HEK293 (cell line): Measurements from ENCODE around the gene HSD17B1.

Source experiments
- CTCF ChIA-PET: fragments of 350-600 bp; formaldehyde crosslinking; extraction: SDS; loops from one replicate; lab custom pipeline; 2021; ENCODE audit warnings: antibody characterized with exemption; lab: Yijun Ruan, JAX
- POLR2A ChIA-PET: fragments of 300-600 bp; formaldehyde crosslinking; extraction: SDS; loops from one replicate; lab custom pipeline; 2020; ENCODE audit warnings: antibody characterized with exemption, inconsistent platforms; lab: Yijun Ruan, JAX
- H3K27ac ChIP-seq: fragments of 200-500 bp; sonication (Bioruptor generic); 2 replicates; pipeline ENCODE4 v1.5.1; 2014; ENCODE audit warnings: low read depth, low read length, control low read depth, inconsistent platforms; ENCODE audit errors: extremely low read depth
- H3K36me3 ChIP-seq, 2 experiments: fragments of 200-500 bp in 1 of 2; sonication (Bioruptor generic) in 1 of 2; 1 replicate in 1 of 2; 2 replicates in 1 of 2; pipeline ENCODE4 v1.5.1; 2014 to 2017; ENCODE audit warnings: inconsistent platforms in 2 of 2, low read length in 2 of 2; ENCODE audit not compliant: control insufficient read depth in 2 of 2, insufficient read depth in 1 of 2
- H3K4me1 ChIP-seq: fragments of 200-500 bp; sonication (Bioruptor generic); 2 replicates; pipeline ENCODE4 v1.5.1; 2014; ENCODE audit warnings: mild to moderate bottlenecking, low read length, inconsistent platforms; ENCODE audit not compliant: control insufficient read depth, insufficient read depth
- H3K4me3 ChIP-seq: 2 replicates; pipeline ENCODE4 v1.5.1; 2011; ENCODE audit warnings: low read depth, mild to moderate bottlenecking, control low read depth, low read length, moderate library complexity
- H3K9me3 ChIP-seq: fragments of 200-500 bp; sonication (Bioruptor generic); 2 replicates; pipeline ENCODE4 v1.5.1; 2014; ENCODE audit warnings: low read depth, low read length, inconsistent platforms; ENCODE audit not compliant: control insufficient read depth, insufficient read depth
- BCL11A ChIP-seq: fragments of 450-650 bp; formaldehyde crosslinking; IDR thresholded peaks from 2 replicates; pipeline ENCODE4 v1.5.1; 2016; ENCODE audit warnings: low read depth, missing biosample characterization, missing genetic modification characterization
- EGR2 ChIP-seq: fragments of 450-650 bp; formaldehyde crosslinking; IDR thresholded peaks from 2 replicates; pipeline ENCODE4 v1.5.1; 2016; ENCODE audit warnings: low read depth, missing biosample characterization, missing genetic modification characterization
- FEZF1 ChIP-seq: fragments of 450-650 bp; formaldehyde crosslinking; IDR thresholded peaks from 2 replicates; pipeline ENCODE4 v1.5.1; 2016; ENCODE audit warnings: missing biosample characterization, missing genetic modification characterization
- MZF1 ChIP-seq: fragments of 450-650 bp; formaldehyde crosslinking; IDR thresholded peaks from 2 replicates; pipeline ENCODE4 v1.5.1; 2017; ENCODE audit warnings: missing biosample characterization, missing genetic modification characterization, borderline replicate concordance
- PRDM10 ChIP-seq: fragments of 450-650 bp; formaldehyde crosslinking; IDR thresholded peaks from 2 replicates; pipeline ENCODE4 v1.5.1; 2016; ENCODE audit warnings: missing biosample characterization, missing genetic modification characterization
- ZFHX2 ChIP-seq: fragments of 450-650 bp; formaldehyde crosslinking; conservative IDR thresholded peaks from 2 replicates; pipeline ENCODE4 v1.5.1; 2016; ENCODE audit warnings: missing biosample characterization, missing genetic modification characterization
- ZNF114 ChIP-seq: fragments of 450-650 bp; formaldehyde crosslinking; IDR thresholded peaks from 2 replicates; pipeline ENCODE4 v1.5.0; 2017; ENCODE audit warnings: missing biosample characterization, missing genetic modification characterization
- ZNF169 ChIP-seq: fragments of 450-650 bp; formaldehyde crosslinking; IDR thresholded peaks from 2 replicates; pipeline ENCODE4 v1.5.1; 2016; ENCODE audit warnings: missing biosample characterization, missing genetic modification characterization
- ZNF214 ChIP-seq: fragments of 450-650 bp; formaldehyde crosslinking; IDR thresholded peaks from 2 replicates; pipeline ENCODE4 v1.5.1; 2017; ENCODE audit warnings: missing biosample characterization, mild to moderate bottlenecking, missing genetic modification characterization, borderline replicate concordance
- ZNF274 ChIP-seq, 2 experiments: fragments of 200-500 bp in 1 of 2; fragments of 450-650 bp in 1 of 2; sonication (Bioruptor generic) in 1 of 2; formaldehyde crosslinking in 1 of 2; IDR thresholded peaks; 2 replicates each; pipeline versions ENCODE4 v1.5.1 to v1.6.1; 2014 to 2016; ENCODE audit warnings: borderline replicate concordance in 1 of 2, inconsistent platforms in 1 of 2, low read length in 1 of 2, missing biosample characterization in 1 of 2, missing genetic modification characterization in 1 of 2
- ZNF37A ChIP-seq: fragments of 450-650 bp; IDR thresholded peaks from 2 replicates; pipeline ENCODE4 v1.5.1; 2018; ENCODE audit warnings: missing biosample characterization, missing genetic modification characterization
- ZNF394 ChIP-seq: fragments of 450-650 bp; formaldehyde crosslinking; IDR thresholded peaks from 2 replicates; pipeline ENCODE4 v1.5.1; 2016; ENCODE audit warnings: missing biosample characterization, missing genetic modification characterization, mild to moderate bottlenecking, moderate library complexity, borderline replicate concordance
- ZNF580 ChIP-seq: fragments of 450-650 bp; formaldehyde crosslinking; IDR thresholded peaks from 2 replicates; pipeline ENCODE4 v1.5.1; 2016; ENCODE audit warnings: missing biosample characterization, missing genetic modification characterization
- ZNF600 ChIP-seq: fragments of 450-650 bp; formaldehyde crosslinking; IDR thresholded peaks from 2 replicates; pipeline ENCODE4 v1.5.1; 2016; ENCODE audit warnings: missing biosample characterization, missing genetic modification characterization
- ZNF654 ChIP-seq: fragments of 450-650 bp; formaldehyde crosslinking; IDR thresholded peaks from 2 replicates; pipeline ENCODE4 v1.5.1; 2016; ENCODE audit warnings: low read depth, missing biosample characterization, missing genetic modification characterization
- ZNF704 ChIP-seq: fragments of 450-650 bp; formaldehyde crosslinking; IDR thresholded peaks from 2 replicates; pipeline ENCODE4 v1.5.1; 2016; ENCODE audit warnings: missing biosample characterization, missing genetic modification characterization
- TF ChIP-seq, protein P1 (sequence below): fragments of 450-650 bp; formaldehyde crosslinking; IDR thresholded peaks from 2 replicates; pipeline ENCODE4 v1.5.1; 2016; ENCODE audit warnings: missing biosample characterization, missing genetic modification characterization

HSD17B1 gene

DNA sequence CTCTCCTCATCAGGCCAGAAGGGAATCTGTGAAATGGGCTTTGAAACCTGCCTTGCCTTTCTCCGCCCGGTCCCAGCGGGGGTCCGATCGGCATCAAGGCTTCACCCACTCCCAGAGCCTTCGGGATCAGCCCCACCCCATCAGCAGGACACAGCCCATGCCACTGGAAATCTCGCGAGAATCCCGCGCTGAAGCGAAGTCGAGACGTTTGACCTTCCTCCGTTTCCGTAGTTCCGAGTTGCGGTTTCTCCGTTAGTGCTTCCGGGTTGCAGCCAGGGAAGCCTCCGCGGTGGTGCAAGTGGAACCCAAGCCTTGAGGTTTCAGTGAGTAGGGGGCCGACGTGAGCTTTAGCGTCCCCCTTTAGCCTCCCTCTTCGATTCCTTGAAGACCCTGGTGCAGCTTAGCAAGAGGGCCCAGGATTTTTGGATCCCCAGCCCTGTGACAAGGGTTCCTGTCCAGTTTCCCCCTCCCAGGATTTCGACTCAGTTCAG is 9.2 kb downstream of the HSD17B1 start, which contains the start of gene COASY (continued):
- TF ChIP-seq, protein P1, sequence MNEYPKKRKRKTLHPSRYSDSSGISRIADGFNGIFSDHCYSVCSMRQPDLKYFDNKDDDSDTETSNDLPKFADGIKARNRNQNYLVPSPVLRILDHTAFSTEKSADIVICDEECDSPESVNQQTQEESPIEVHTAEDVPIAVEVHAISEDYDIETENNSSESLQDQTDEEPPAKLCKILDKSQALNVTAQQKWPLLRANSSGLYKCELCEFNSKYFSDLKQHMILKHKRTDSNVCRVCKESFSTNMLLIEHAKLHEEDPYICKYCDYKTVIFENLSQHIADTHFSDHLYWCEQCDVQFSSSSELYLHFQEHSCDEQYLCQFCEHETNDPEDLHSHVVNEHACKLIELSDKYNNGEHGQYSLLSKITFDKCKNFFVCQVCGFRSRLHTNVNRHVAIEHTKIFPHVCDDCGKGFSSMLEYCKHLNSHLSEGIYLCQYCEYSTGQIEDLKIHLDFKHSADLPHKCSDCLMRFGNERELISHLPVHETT: peak; percentile 78
- TF ChIP-seq ZNF580 (tag by site-specific recombination): peak; percentile 90
- TF ChIP-seq, all 188 proteins: peak for 50

DNA sequence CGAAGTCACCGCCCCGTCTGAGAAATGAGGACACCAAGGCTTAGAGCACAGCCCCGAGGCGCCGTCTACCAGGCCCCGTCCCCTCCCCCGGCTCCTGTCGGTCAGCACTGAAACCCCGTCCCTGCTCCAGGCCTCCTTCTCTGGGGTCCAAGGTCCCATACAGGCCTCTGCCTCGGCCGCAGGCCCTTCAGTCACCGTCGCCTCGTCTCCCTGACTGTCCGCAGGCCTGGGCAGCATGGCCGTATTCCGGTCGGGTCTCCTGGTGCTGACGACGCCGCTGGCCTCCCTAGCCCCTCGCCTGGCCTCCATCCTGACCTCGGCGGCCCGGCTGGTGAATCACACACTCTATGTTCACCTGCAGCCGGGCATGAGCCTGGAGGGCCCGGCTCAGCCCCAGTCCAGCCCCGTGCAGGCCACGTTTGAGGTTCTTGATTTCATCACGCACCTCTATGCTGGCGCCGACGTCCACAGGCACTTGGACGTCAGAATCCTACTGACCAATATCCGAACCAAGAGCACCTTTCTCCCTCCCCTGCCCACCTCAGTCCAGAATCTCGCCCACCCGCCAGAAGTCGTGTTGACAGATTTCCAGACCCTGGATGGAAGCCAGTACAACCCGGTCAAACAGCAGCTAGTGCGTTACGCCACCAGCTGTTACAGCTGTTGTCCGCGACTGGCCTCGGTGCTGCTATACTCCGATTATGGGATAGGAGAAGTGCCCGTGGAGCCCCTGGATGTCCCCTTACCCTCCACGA is 9.8 kb downstream of the HSD17B1 start:
- ChIA-PET POLR2A (interaction anchor here (0.8 kb wide), 1 partner anchor 8 kb away, joined by 5 read pairs; no protein-coding TSS in a partner anchor), CTCF (interaction anchor here (0.6 to 1.7 kb wide), 5 partner anchors 8 to 18 kb away, joined by 3 to 4 read pairs (median 3); no protein-coding TSS in a partner anchor)
- Histone ChIP-seq H3K9me3 (no peaks in the 10 kb centered on the region), H3K4me3 (peak overlapping the region; percentile 89), H3K27ac (peak overlapping the region; percentile 87), H3K36me3 (peaks cover 0 to 38% of the 10 kb centered on the region in 2 experiments; a peak in 2 of 3 replicates), H3K4me1 (peaks cover 10% of the 10 kb centered on the region; the same call in 1 of the 2 replicates)
- TF ChIP-seq ZNF654 (tag by site-specific recombination): no peak
- no peak for TF ChIP-seq PRDM10 (tag by site-specific recombination)
- TF ChIP-seq ZNF600: peak; percentile 88
- TF ChIP-seq BCL11A: 0 out of 2 replicates have a peak, but pooled peaks have one; percentile 4

DNA sequence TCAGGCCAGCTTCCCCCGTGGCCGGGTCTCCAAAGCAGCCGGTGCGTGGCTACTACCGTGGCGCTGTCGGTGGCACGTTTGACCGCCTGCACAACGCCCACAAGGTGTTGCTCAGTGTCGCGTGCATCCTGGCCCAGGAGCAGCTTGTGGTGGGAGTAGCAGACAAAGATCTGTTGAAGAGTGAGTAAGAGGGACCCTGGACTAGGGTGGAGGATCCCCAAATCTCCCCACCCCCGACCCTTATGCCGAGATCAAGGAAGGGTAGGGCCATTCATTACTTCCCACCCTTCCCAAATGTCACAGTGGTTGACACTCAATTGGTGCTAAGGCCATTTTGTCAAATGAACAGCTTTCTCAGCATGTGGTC is 10.4 kb downstream of the HSD17B1 start:
- peaks cover 0 to 41% of the 10 kb centered on the region in 2 experiments; a peak in 1 of 3 replicates for H3K36me3 ChIP-seq
- H3K27ac ChIP-seq: peak overlapping the region; percentile 87
- CTCF ChIA-PET: interaction anchor here (0.9 to 1.1 kb wide), 3 partner anchors 9 to 15 kb away, joined by 3 read pairs; no protein-coding TSS in a partner anchor
- peak overlapping the region; percentile 89 for H3K4me3 ChIP-seq
- peaks cover 10% of the 10 kb centered on the region; the same call in 1 of the 2 replicates for H3K4me1 ChIP-seq
- no peaks in the 10 kb centered on the region for H3K9me3 ChIP-seq
- POLR2A ChIA-PET: interaction anchor here (0.8 kb wide), 1 partner anchor 8 kb away, joined by 5 read pairs; no protein-coding TSS in a partner anchor
- TF ChIP-seq ZNF169 (tag by site-specific recombination): no peak
- TF ChIP-seq, protein P1: no peak
- no peak for TF ChIP-seq ZNF704 (tag by site-specific recombination)
- no peak for TF ChIP-seq ZNF37A (tag by site-specific recombination)
- no peak for TF ChIP-seq ZNF274 (IDR thresholded peaks at IDR 0.05; ENCODE audit: low read length)
- TF ChIP-seq ZNF274 (tag by site-specific recombination; IDR thresholded peaks at IDR 0.05; ENCODE audit: borderline replicate concordance): no peak
- TF ChIP-seq ZFHX2: peak; percentile 86
- TF ChIP-seq ZNF114 (tag by site-specific recombination): no peak
- TF ChIP-seq FEZF1 (tag by site-specific recombination): peak; percentile 63; the same call in 1 of the 2 replicates
- TF ChIP-seq EGR2 (tag by site-specific recombination): peak; percentile 83
- TF ChIP-seq PRDM10 (tag by site-specific recombination): no peak
- no peak for TF ChIP-seq MZF1
- no peak for TF ChIP-seq ZNF214 (tag by site-specific recombination)
- TF ChIP-seq ZNF394 (tag by site-specific recombination): peak; percentile 19; the same call in 1 of the 2 replicates
